ENCODE data around the gene RFFL.
"Not testable (repeated sequence)": the region's sequence is repeated elsewhere in the genome, so short reads cannot be mapped to it uniquely, and the experiment has no call there.

GRCh38 chr17:35110791-35111190 is 47.3 kb upstream of the RFFL start:
- TF ChIP-seq POLR2A (IDR thresholded peaks at IDR 0.05) = not testable (repeated sequence)
- TF ChIP-seq, protein P1, sequence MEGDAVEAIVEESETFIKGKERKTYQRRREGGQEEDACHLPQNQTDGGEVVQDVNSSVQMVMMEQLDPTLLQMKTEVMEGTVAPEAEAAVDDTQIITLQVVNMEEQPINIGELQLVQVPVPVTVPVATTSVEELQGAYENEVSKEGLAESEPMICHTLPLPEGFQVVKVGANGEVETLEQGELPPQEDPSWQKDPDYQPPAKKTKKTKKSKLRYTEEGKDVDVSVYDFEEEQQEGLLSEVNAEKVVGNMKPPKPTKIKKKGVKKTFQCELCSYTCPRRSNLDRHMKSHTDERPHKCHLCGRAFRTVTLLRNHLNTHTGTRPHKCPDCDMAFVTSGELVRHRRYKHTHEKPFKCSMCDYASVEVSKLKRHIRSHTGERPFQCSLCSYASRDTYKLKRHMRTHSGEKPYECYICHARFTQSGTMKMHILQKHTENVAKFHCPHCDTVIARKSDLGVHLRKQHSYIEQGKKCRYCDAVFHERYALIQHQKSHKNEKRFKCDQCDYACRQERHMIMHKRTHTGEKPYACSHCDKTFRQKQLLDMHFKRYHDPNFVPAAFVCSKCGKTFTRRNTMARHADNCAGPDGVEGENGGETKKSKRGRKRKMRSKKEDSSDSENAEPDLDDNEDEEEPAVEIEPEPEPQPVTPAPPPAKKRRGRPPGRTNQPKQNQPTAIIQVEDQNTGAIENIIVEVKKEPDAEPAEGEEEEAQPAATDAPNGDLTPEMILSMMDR (IDR thresholded peaks at IDR 0.05) = not testable (repeated sequence)
